NCI-H748 (cell line): ENCODE measurements around the gene CARF.

Source experiments
- DNase-seq: peaks from one replicate; lab custom pipeline; 2025; ENCODE audit not compliant: unreplicated experiment; lab: John Stamatoyannopoulos, UW

CARF gene

DNA sequence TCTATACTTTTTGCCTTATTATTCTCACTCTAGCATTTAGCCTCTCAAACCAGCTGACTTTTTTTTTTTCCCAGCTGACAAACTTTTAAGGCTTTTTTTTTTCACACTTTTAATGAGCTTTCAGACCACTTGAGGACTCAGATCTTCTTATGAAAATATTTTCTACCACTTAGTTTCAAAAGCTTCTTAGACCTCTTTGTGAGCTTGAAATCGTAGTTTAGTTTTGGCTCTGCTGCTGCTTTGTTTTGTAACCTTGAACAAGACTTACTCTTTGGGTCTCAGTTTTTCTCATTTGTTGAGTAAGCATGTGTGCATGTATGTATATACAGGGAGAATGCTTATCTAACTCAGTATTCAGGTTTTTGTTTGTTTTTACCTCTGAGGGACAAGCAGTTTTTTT lies 106.1 kb downstream of the CARF start:
- no peak for DNase-seq

DNA sequence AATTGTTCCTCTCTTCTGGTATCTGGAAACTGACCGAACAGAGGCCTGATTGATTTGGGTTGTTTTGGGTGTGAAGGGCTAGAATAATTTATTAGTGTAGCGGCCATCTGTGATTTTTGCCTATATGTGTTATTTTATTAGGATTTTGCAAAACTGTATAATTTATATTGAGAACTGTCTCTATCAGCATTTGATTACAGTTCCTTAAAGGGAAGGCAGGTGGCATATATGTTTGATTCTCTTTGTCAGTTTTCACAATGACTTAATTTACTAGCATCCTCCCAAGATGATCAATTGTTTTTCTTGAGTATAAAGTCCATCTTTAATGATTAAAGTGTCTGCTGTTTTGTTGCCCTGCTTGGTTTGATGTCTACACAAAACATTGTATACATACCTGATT lies 107.1 kb downstream of the CARF start:
- no peak for DNase-seq

DNA sequence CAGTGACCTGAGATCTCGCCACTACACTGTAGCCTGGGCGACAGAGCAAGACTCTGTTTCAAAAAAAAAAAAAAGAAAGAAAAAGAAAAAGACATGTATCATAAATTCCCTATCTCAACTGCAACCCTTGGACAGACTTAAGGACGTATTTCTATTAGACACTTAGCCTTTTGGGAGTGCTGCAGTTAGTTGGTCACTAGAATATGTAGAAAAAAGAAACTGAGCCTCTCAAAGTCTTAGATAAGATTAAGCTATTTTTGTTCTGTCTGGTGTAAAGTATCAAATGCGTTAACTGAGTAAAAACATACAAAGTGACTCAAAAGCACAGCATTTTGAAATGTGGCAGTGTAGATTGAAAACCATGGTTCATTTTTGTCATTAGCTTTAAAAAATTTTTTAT lies 109.9 kb downstream of the CARF start:
- DNase-seq = no peak

DNA sequence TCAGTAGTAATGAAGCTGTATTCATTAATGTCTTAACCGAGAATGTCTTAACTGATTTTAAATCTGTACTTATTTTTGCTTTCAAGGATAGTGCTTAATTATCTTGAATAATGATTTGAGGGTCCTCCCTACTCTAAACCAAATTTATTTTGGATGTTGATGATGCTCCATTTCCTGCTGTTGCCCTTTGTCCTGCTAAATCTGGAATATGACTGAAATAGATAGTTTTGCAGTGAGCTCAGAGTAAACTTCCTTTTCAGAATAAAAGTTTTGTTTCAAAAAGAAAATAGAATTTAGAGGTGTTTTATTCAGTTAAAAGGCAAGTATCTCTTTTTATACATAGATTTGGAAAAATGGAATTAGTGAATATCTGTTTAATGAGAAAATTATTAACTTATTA lies 110.7 kb downstream of the CARF start:
- no peak for DNase-seq

DNA sequence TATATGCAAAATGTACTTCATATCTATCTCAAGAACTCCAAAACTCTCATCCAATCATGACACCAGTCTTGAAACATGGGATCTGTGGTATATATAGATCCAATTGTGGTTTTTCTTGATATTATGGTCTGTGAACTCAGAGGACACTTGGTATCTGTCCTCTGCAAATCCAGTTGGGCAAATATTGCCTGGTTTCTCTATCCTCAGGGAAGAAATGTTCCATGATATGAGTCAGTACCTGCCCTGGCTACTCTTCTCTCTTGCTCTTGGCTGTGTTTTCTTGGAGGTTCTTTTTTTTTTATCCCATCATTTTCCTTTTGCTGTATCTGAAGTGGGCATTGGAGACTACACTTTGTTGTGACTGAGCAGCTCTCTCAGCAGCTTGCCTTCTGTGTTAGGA lies 113.5 kb downstream of the CARF start:
- DNase-seq = no peak

DNA sequence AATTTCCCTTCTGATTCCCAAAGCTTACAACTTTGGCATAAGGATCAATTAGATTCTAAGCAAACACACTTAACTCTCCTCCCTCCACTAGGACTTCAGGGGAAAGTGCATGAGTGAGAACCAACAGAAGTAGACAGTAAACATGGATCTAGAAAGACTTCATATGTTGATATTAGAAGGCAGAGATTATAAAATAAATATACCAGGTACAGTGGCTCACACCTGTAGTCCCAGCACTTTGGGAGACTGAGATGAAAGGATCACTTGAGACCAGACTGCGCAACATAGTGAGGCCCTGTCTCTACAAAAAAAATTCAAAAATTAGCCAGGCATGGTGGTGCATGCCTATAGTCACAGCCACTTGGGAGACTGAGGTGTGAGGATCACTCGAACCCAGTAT lies 118.5 kb downstream of the CARF start:
- DNase-seq = no peak

DNA sequence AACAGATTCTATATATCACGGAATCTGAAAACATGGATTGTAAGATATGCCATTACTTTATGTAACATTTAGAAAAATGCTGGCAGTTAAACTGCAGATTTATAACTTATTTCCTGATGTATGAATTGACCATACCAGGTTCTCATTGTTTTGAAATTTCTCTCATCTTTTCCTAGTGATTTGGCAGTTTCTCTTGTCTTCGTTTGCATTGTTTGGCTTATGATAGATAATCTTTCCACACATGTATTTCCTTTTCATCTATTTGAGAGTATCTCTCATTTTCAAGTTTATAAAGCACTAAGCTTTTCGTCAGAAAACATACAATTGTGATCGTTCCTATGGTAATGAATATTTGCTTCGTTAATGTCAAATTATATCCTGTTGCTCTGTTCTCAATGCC lies 118.9 kb downstream of the CARF start:
- DNase-seq = no peak

DNA sequence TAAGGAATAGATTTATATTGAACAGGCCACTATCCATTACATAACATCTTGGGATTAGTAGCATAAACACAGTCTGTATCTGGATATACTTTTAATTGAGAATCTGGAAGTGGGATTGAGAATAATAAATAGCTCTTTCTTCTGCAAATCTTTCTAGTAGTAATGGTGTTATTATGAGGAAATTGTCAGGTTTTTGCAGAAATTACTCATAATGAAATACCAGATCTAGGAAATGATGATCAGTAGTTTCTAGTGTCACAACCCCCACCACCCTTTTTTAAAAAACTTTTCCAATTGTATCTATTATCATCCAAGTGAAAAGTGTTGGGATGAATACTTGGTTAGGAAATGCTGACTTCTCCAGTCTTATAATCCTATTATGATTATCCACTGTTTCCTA lies 121.3 kb downstream of the CARF start:
- DNase-seq = no peak

DNA sequence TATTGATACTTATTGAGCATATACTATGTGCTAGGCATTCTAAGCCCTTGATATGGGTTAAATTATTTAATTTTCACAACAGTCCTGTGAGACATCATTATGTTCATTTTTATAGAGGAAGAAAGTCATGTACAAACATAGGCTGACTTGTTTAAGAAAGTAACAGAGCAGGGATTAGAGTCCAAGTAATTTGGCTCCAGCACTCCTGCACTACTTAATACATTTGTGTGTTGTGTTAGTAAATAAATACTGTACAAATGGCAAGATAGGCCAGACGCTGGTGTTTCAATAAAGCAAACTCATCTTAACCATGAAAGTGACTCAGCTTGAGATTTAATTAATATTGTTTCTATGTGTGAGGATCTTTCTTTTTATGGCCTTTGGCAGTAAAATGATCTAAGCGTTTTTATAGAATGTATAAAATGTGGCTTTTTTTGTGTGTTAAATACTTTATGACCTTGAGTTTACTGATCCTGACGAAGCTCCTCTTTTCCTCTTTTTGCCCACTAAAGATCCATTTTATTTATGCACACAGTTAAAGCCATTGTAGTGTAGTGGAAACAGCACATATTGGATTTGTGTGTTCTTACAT lies 123.9 kb downstream of the CARF start:
- no peak for DNase-seq
